PC-9 (cell line): ENCODE data around the gene GSDME. TPM values are rescaled to one million over a fixed set of nuclear protein-coding genes. Genes with fewer than 3 reads are reported as not detected.

Experiments used
- BruUV-seq: library from RNA; stranded (reverse); fragments of 400-500 nt; replicated peaks from 2 replicates; lab custom pipeline; 2021; lab: Mats Ljungman, UMichigan
- CTCF ChIA-PET: fragments of 300-600 bp; sonication (Branson Sonifier 250); formaldehyde crosslinking; loops from one replicate; lab custom pipeline; 2022; ENCODE audit warnings: antibody characterized with exemption; lab: Charles Lee
- POLR2A ChIA-PET: fragments of 300-600 bp; sonication (Branson Sonifier 250); formaldehyde crosslinking; loops from one replicate; lab custom pipeline; 2022; ENCODE audit warnings: antibody characterized with exemption; ENCODE audit not compliant: unreplicated experiment; lab: Charles Lee
- DNase-seq, 2 experiments: peaks; one replicate each; pipeline versions ENCODE4 v3.0.0 to v3.0.0-alpha.2; 2015 to 2022; ENCODE audit warnings: mixed read lengths in 1 of 2
- H2AFZ ChIP-seq: fragments of 200-600 bp; sonication (generic); 2 replicates; pipeline ENCODE4 v1.8.1; 2017; ENCODE audit warnings: antibody characterized with exemption
- H3F3A ChIP-seq: fragments of 200-600 bp; sonication (generic); 2 replicates; pipeline ENCODE4 v1.8.1; 2017; ENCODE audit warnings: antibody characterized with exemption, mild to moderate bottlenecking, low read depth; ENCODE audit not compliant: insufficient read depth
- H3K27ac ChIP-seq: fragments of 200-600 bp; sonication (generic); 2 replicates; pipeline ENCODE4 v1.6.1; 2016; ENCODE audit warnings: mixed run types
- H3K27me3 ChIP-seq: fragments of 200-600 bp; sonication (generic); 2 replicates; pipeline ENCODE4 v1.6.1; 2016; ENCODE audit warnings: low read depth, mixed run types; ENCODE audit not compliant: insufficient read depth
- H3K36me3 ChIP-seq: fragments of 200-600 bp; sonication (generic); 2 replicates; pipeline ENCODE4 v1.6.1; 2016; ENCODE audit warnings: low read depth, mixed run types
- H3K4me1 ChIP-seq: fragments of 200-600 bp; sonication (generic); replicated peaks from 2 replicates; pipeline ENCODE4 v1.6.1; 2016; ENCODE audit warnings: mixed run types; ENCODE audit not compliant: insufficient read depth
- H3K4me2 ChIP-seq: fragments of 200-600 bp; sonication (generic); 2 replicates; pipeline ENCODE4 v1.6.1; 2017; ENCODE audit warnings: mixed run types
- H3K4me3 ChIP-seq: fragments of 200-600 bp; sonication (generic); 2 replicates; pipeline ENCODE4 v1.6.1; 2016; ENCODE audit warnings: mixed run types
- H3K79me2 ChIP-seq: fragments of 200-600 bp; sonication (generic); 2 replicates; pipeline ENCODE4 v1.6.1; 2017; ENCODE audit warnings: low read depth, mixed run types
- H3K9me2 ChIP-seq: fragments of 200-600 bp; sonication (generic); 2 replicates; pipeline ENCODE4 v1.8.1; 2017; ENCODE audit warnings: mild to moderate bottlenecking; ENCODE audit not compliant: insufficient read depth
- H3K9me3 ChIP-seq: fragments of 200-600 bp; sonication (generic); 2 replicates; pipeline ENCODE4 v1.8.1; 2016; ENCODE audit warnings: low read depth; ENCODE audit not compliant: insufficient read depth
- H4K20me1 ChIP-seq: fragments of 200-600 bp; sonication (generic); 2 replicates; pipeline ENCODE4 v1.8.1; 2017; ENCODE audit not compliant: insufficient read depth
- EZH2 ChIP-seq: fragments of 200-600 bp; sonication (generic); IDR thresholded peaks from 2 replicates; pipeline ENCODE4 v1.8.0; 2017; ENCODE audit warnings: antibody characterized with exemption, low read depth
- intact Hi-C: fragments of 100-400 bp; cut with micrococcal nuclease; formaldehyde crosslinking; loops from one replicate; pipeline ENCODE4 v1.10.0; 2022; ENCODE audit not compliant: unreplicated experiment
- total RNA-seq: library from RNA; stranded (reverse); gene quantifications from 2 replicates; pipeline ENCODE4 v1.2.3, GENCODE V29; 2021
- TF ChIP-seq, protein P1 (sequence below): fragments of 200-600 bp; sonication (generic); conservative IDR thresholded peaks from 2 replicates; pipeline ENCODE4 v1.6.1; 2017; ENCODE audit warnings: mixed run types, antibody characterized with exemption, mild to moderate bottlenecking, moderate library complexity

Gene GSDME
- total RNA-seq, 1 experiment from 2014 or later, result 11.5 TPM

DNA sequence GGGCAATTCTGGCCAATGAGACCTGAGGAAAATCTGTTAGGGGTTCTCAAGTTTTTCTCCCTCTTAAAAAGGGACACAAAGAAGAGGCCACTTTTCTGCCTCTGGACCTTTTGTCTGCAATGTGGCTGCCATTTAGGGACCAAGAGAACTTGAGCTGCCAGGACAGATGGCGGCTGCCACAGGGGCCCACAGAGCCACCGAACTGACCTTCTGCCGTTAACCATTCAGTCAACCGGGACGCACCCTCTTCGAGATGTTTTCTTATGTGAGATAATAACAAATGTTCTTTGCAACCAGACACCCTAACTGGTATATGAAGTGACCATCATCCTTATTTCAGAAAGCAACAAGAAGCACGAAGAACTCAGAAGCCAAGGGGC is 29.2 kb downstream of the GSDME start:
- POLR2A ChIA-PET, result no interaction called here
- TF ChIP-seq EZH2, result no peak
- TF ChIP-seq, protein P1, sequence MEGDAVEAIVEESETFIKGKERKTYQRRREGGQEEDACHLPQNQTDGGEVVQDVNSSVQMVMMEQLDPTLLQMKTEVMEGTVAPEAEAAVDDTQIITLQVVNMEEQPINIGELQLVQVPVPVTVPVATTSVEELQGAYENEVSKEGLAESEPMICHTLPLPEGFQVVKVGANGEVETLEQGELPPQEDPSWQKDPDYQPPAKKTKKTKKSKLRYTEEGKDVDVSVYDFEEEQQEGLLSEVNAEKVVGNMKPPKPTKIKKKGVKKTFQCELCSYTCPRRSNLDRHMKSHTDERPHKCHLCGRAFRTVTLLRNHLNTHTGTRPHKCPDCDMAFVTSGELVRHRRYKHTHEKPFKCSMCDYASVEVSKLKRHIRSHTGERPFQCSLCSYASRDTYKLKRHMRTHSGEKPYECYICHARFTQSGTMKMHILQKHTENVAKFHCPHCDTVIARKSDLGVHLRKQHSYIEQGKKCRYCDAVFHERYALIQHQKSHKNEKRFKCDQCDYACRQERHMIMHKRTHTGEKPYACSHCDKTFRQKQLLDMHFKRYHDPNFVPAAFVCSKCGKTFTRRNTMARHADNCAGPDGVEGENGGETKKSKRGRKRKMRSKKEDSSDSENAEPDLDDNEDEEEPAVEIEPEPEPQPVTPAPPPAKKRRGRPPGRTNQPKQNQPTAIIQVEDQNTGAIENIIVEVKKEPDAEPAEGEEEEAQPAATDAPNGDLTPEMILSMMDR, result no peak
- peaks cover 9% of the 10 kb centered on the region for H3K4me1 ChIP-seq
- no peaks in the 10 kb centered on the region for H3F3A ChIP-seq
- H3K4me2 ChIP-seq, result no peak overlapping the region
- no peaks in the 10 kb centered on the region for H3K9me2 ChIP-seq
- DNase-seq, result no peak
- CTCF ChIA-PET, result no interaction called here
- no peaks in the 10 kb centered on the region for H3K36me3 ChIP-seq
- H3K4me3 ChIP-seq, result no peak overlapping the region
- H3K79me2 ChIP-seq, result no peaks in the 10 kb centered on the region
- no peaks in the 10 kb centered on the region for H3K27me3 ChIP-seq
- H3K9me3 ChIP-seq, result no peaks in the 10 kb centered on the region
- intact Hi-C loops, result no loop called here
- no peak overlapping the region for H2AFZ ChIP-seq
- H3K27ac ChIP-seq, result no peak overlapping the region
- BruUV-seq, result no TSS peak
- H4K20me1 ChIP-seq, result no peaks in the 10 kb centered on the region

DNA sequence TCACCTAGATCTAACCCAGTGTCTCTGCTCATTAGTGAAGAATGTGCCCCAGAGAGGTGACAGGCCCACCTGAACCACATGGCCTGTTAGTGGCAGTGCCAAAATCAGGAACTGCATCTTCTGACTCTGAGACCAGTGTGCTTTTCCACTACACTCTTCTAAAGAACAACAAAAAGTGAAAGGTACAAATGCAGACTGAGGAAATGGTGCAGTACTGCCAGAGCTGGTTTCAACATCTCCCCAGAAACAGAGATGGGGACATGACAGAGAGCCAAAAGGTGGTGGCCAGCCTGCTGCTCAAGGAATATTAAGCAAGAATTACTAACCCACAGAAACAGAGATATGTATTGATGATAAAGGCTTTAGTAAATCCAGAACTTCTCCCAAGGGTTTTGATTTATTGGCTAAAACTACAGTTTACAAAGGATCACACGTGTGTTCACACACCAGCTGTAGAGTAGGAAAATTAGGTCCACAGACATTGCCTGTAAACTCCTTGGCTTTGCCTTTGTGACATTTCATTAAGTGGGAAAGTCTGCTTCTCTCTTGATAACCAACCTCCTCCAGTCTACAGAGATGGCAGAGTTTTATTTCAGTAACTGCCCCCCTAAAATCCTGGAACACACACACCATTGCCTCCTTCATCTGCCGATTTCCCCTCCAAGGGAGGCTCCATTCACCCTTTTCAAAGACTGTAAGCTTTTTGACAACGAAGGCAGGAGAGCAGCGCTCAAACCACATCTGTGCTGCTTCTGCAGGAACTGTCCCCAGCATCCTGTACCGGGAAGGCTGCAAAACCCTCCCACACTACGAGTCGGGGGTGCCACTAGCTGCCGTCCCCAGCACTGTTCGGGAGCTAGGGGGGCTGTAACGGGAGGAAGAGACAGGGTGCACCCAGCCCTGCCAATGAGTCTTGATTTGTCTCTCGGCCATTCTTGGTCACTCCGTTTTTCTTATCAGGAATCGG is 29.8 kb downstream of the GSDME start:
- Histone ChIP-seq H3K27ac (no peak overlapping the region), H3K9me2 (no peaks in the 10 kb centered on the region), H3K4me2 (no peak overlapping the region), H4K20me1 (no peaks in the 10 kb centered on the region), H3K79me2 (no peaks in the 10 kb centered on the region), H3K9me3 (no peaks in the 10 kb centered on the region), H3K27me3 (no peaks in the 10 kb centered on the region), H2AFZ (no peak overlapping the region), H3F3A (peaks cover 5% of the 10 kb centered on the region), H3K4me1 (peaks cover 4% of the 10 kb centered on the region), H3K4me3 (no peak overlapping the region), H3K36me3 (no peaks in the 10 kb centered on the region)
- no TSS peak for BruUV-seq
- no peak for DNase-seq
- CTCF ChIA-PET, result no interaction called here
- TF ChIP-seq EZH2, result no peak
- TF ChIP-seq, protein P1, result no peak
- intact Hi-C loops, result no loop called here
- POLR2A ChIA-PET, result no interaction called here

DNA sequence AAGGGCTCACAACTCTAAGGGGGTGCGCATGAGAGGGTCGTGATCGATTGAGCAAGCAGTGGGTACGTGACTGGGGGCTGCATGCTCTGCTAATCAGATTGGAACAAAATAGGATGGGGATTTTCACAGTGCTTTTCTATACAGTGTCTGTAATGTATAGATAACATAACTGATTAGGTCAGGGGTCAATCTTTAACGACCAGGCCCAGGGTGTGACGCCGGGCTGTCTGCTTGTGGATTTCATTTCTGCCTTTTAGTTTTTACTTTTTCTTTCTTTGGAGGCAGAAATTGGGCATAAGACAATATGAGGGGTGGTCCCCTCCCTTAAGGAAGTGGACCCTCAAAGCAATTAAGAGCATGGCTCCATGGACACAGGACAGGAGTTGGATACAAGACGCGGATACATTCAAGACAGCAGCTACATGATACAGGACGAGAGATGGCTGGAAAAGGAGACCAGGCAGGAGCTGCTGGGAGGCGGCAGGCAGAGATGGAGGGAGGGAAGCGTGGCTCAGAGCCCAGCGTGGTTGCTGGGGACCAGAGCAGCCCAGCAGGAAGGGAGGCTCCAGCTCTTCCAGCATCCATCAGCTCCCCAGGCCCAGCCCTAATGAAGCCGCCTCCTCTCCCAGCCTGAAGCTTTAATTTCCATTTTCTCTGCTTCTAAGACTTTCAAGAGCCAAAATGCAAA is 31.6 kb downstream of the GSDME start:
- no peak overlapping the region for H3K4me2 ChIP-seq
- H4K20me1 ChIP-seq, result no peaks in the 10 kb centered on the region
- no TSS peak for BruUV-seq
- H3K9me2 ChIP-seq, result no peaks in the 10 kb centered on the region
- no peak overlapping the region for H3K27ac ChIP-seq
- H3K4me1 ChIP-seq, result peaks cover 19% of the 10 kb centered on the region
- no peaks in the 10 kb centered on the region for H3K27me3 ChIP-seq
- no peak overlapping the region for H3K4me3 ChIP-seq
- peaks cover 10% of the 10 kb centered on the region for H3F3A ChIP-seq
- intact Hi-C loops, result no loop called here
- ChIA-PET CTCF (no interaction called here), POLR2A (no interaction called here)
- no peak for TF ChIP-seq EZH2
- TF ChIP-seq, protein P1, result no peak
- H2AFZ ChIP-seq, result no peak overlapping the region
- no peaks in the 10 kb centered on the region for H3K79me2 ChIP-seq
- H3K9me3 ChIP-seq, result no peaks in the 10 kb centered on the region
- H3K36me3 ChIP-seq, result no peaks in the 10 kb centered on the region
- no peak for DNase-seq
